Suppressor macrophage (primary cell): ENCODE results near the gene MTERF2.

Source experiments
- DNase-seq, 4 experiments: peaks; one replicate each; pipeline ENCODE4 v3.0.0-alpha.2; 2020 to 2022

Gene MTERF2

DNA sequence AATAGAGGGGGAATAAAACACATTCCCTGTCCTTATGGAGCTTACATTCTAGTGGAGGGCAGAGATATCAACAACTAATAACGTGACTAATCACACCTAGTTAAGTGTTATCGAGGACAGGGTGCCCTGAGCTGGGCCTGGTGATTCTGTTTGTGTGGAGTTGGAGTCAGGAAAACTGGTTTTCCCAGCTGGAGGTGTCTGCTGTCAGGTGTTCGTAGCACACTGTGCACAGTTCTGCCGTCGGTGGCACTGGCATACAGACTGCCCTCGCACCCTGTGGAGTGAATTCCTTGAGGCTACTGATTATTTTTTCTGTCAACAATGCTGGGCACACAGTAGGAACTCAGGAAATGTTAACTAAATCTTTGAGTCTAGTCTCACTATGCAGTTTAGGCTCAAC, 900 bp upstream of the MTERF2 start:
- DNase-seq, result no peak

- DNase-seq, result no peak
Measured at GRCh38 chr12:106986135-106986534, 811 bp downstream of the MTERF2 start.

- DNase-seq, result no peak
Measured at GRCh38 chr12:106985479-106985878, 1.5 kb downstream of the MTERF2 start.

DNA sequence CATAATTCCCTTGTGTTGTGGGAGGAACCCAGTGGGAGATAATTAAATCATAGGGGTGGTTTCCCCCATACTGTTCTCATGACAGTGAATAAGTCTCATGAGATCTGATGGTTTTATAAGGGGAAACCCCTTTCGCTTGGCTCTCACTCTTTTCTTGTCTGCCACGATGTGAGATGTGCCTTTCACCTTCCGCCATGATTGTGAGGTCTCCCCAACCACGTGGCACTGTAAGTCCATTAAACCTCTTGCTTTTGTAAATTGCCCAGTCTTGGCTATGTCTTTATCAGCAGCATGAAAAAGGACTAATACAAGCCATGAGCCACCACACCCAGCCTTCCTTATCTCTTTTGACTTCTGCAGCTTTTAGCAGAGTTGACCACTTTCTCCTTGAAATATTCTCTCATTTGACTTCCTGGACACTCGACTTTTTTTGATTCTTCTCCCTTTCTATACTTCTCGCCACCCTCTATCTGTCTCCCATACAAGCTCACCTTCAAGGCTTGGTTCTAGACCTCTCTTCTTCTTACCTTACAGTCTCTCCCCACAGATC, 2.3 kb downstream of the MTERF2 start:
- DNase-seq, result no peak

- no peak for DNase-seq
Measured at GRCh38 chr12:106982229-106982628, 4.7 kb downstream of the MTERF2 start.

GRCh38 chr12:106981788-106982187, 5.2 kb downstream of the MTERF2 start:
- peak in 1 of 4 experiments; percentile 13 for DNase-seq

GRCh38 chr12:106980944-106981343, 6.0 kb downstream of the MTERF2 start:
- DNase-seq, result no peak

- no peak for DNase-seq
Measured at GRCh38 chr12:106978035-106978800, 8.7 kb downstream of the MTERF2 start.

DNA sequence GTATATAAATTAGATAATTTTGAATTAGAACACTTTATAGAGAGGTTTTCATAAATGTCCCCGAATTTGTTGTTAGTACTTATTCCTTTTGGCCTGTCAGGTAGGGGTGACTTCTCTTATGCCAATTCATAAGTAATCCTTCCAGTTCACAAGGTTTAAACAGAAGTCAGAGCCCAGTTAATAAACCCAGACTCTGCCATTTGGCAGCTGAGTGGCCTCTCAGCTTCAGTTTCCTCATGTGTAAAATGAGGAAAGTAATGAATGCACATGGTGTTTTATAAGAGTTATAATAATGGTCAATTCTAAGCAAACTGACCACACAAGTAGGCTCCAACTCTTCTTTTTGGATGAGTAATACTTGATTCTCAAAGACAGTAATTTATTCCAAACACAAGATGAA, 10.3 kb downstream of the MTERF2 start:
- no peak for DNase-seq

DNA sequence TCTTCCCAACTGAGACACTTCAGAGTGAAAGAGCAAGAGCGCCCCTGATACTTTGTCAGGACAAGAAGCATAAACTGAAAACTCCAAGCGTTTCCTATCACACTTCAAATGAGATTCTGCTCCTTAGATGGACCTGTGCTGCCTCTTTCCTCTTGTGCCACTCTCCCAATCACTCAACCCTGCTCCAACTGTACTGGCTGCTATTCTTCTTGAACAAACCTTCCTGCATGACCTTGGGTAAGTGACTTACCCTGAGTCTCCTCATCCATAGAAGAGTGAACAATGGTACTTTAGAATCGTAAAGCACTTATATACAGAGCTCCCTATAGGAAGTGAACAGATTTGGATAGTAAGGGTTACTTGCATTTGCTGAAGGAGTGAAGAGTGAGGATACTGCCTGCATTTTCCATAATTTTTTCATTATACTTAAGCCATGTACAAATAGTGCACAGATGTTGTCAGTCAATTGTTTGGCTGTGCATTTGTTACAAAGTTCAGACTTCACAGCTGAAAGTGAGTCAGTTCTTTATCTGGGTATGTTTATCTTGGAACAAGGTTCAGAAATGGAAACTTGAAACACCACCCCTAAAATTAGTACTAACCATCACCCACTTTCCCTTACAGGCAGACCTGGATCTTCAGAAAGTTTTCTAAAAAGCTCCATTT, 10.8 kb downstream of the MTERF2 start:
- no peak for DNase-seq

- no peak for DNase-seq
Measured at GRCh38 chr12:106975098-106975497, 11.8 kb downstream of the MTERF2 start.

GRCh38 chr12:106974511-106974910, 12.4 kb downstream of the MTERF2 start:
- DNase-seq, result no peak

DNA sequence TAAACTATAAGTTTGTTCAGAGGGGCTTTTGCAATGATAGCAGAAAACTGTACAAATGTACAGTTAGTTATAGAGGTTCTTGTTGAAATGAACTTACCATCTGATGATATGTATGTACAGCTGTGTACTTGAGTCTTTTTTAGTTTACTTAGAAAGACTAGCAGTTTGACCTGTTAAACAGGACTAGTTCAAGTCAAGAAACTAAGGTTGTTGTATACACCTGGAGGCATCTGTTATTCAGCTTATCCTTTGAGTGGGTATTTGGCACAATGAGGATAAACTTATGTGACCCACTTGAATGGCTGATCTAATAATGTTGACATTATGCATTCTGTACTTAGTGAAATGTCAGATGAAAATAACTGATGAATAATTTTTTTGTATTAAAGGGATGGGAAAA, 13.4 kb downstream of the MTERF2 start:
- DNase-seq, result no peak

GRCh38 chr12:106971065-106971464, 15.9 kb downstream of the MTERF2 start:
- no peak for DNase-seq

- no peak for DNase-seq
Measured at GRCh38 chr12:106964526-106964925, 22.4 kb downstream of the MTERF2 start.

DNA sequence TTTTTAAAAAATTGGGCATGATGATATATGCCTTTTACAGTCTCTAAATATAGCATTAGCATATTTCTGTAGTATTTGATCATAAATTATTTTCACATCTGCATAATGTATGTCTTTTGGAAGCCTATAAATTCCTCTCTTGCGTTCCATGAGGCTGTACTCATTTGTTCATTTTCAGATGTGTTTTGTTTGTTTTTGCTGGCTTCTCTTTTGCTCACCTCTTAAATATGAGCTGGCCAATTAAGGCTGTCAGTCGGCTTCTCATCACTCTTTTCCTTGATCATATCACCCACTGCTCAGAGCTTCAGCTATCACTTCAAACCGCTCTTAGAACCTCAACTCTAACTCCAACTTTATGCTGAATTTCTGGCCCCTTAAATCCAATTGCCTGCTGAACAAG, 24.7 kb downstream of the MTERF2 start:
- no peak for DNase-seq

DNA sequence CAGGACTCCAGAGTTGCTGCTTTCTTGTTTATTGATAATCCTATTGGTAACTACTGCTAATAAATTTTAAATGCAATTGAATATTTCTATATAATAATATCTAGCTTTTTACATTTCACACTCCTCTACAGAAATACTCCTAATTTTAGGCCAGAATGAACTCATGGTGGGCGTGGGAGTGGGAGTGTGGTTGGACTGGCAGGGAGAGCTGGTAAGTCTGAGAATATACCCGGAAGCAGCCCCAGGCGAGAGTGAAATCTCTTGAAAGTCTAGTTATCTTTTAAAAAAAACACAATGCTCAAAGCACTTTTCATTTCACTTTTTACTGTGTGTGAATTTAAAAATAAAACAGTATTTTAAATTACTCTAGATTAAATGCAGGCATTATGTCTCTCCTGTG, 26.5 kb downstream of the MTERF2 start:
- no peak for DNase-seq

GRCh38 chr12:106957583-106957982, 29.4 kb downstream of the MTERF2 start:
- DNase-seq, result no peak

DNA sequence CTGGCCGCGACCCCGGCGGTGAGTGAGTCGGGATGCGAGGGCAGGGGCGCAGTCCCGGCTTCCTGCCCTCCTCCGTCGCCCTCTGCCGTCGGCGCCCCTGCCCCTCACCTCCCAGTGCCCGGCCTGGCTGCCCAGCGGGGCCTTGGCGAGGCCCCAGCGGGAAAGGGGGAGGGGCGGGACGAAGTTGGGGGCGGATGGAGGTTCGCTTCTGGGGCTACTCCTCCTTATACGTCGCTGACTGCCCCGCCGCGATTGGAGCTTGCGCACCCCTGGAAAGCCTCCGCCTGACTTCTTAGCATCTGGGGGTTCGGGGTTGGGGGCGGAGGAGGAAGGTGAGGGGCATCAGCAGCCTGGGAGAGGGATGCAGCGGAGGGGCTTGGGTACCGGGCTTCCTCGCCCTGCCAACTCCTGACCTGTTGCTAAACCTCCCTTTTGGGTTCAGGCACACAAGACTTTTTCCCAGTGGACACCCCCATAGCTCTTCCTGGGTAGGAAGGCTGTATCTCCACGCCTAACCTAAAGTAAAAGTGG, 30.8 kb downstream of the MTERF2 start:
- peak in 3 of 4 experiments; percentile 38 to 71 (median 49) for DNase-seq

GRCh38 chr12:106955377-106956047, 31.4 kb downstream of the MTERF2 start, which contains the start of gene TMEM263:
Gene TMEM263, plus strand, starts transcription at chr12:106955907. Its CDS starts 11,210 bp downstream, at chr12:106967117.
- peak; percentile 83 to 94 (median 89) for DNase-seq

DNA sequence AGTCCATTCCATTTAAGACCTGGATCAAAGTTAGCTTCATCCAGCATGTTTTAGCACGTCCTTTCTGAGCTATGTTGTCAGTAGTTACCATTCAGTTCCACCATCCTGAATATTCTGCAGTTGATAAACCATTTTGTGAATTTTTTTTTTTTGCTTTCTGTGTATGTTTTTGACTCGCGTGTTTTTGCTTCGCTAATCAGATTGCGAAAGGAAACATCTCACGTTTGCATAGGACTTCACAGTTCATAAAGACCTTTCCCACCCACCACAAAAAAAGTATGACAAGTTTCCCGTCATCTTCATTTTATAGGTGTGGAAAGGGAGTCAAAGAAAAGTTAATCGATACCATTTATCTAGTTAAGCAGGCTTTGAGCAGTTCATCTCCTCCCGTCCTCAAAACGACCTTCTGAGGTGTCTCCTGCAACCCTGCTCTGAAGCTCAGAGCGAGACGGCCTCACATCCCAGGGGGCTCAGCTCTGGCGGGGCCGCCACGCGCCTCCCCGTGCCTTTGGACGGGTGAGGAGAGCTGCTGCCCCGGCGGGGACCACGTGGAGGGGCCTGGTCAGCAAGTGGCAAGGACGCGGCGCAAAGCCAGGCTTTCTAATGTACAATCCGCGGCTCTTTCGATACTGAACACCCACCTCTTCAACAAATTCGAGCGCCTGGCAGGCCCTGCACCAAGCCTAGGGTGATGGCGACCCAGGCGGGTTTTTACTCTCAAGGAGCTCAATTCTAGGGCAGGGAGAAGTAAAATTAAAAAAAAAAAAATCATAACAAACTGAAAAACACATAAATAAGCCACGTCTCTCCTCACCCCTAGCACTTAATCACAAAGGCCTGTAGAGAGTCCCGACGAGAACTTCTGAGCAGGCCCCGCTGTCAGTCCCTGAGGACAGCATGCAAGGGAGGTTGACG, 32.2 kb downstream of the MTERF2 start:
- DNase-seq, result no peak
